AG09319 (cell line): Measurements from ENCODE around the gene PLCB1.

ENCODE experiments used
- DNase-seq: peaks from one replicate; pipeline ENCODE4 v3.0.0-alpha.2; 2010; ENCODE audit warnings: low read depth; ENCODE audit errors: extremely low read depth
- CTCF ChIP-seq: IDR thresholded peaks from 2 replicates; pipeline ENCODE4 v1.5.1; 2011; ENCODE audit warnings: low read depth, mild to moderate bottlenecking, inconsistent platforms, low read length, moderate library complexity

PLCB1 gene

GRCh38 chr20:8470156-8470555 lies 338.1 kb downstream of the PLCB1 start:
- TF ChIP-seq CTCF, result no peak

GRCh38 chr20:8471465-8471864 lies 339.4 kb downstream of the PLCB1 start:
- no peak for DNase-seq
- no peak for TF ChIP-seq CTCF

More at GRCh38 chr20:8470156-8470555, 338.1 kb downstream of the PLCB1 start:
- no peak for DNase-seq

- DNase-seq, result no peak
- TF ChIP-seq CTCF, result no peak
These were observed 341.4 kb downstream of the PLCB1 start for GRCh38 chr20:8473459-8473858.

- no peak for TF ChIP-seq CTCF
- no peak for DNase-seq
These were observed 342.1 kb downstream of the PLCB1 start for GRCh38 chr20:8474027-8474668.

- DNase-seq, result no peak
- no peak for TF ChIP-seq CTCF
These were observed 344.0 kb downstream of the PLCB1 start for GRCh38 chr20:8476021-8476420.

GRCh38 chr20:8480597-8480996 lies 348.5 kb downstream of the PLCB1 start:
- no peak for TF ChIP-seq CTCF
- DNase-seq, result no peak

GRCh38 chr20:8487696-8488095 lies 355.6 kb downstream of the PLCB1 start:
- DNase-seq, result no peak
- no peak for TF ChIP-seq CTCF
